Sigmoid colon (tissue), 3 donors: ENCODE measurements around the gene FAM168A.

ENCODE experiments used
- CTCF ChIP-seq, 4 experiments: fragments of 450-650 bp in 3 of 4; fragments of 200-600 bp in 1 of 4; IDR thresholded peaks; one replicate each; pipeline ENCODE4 v1.5.1; 2016 to 2019; ENCODE audit warnings: antibody characterized with exemption in 4 of 4, mild to moderate bottlenecking in 3 of 4, moderate library complexity in 2 of 4
- POLR2A ChIP-seq, 2 donors: fragments of 450-650 bp; IDR thresholded peaks; one replicate each; pipeline ENCODE4 v1.6.1; 2016; ENCODE audit warnings: antibody characterized with exemption in 2 of 2, mild to moderate bottlenecking in 2 of 2, moderate library complexity in 2 of 2

GRCh38 chr11:73446766-73447165 lies 151.1 kb downstream of the FAM168A start:
- TF ChIP-seq POLR2A (IDR thresholded peaks at IDR 0.05) (no peak), CTCF (IDR thresholded peaks at IDR 0.05) (no peak)
